ENCODE results near the gene ARHGEF28.

DNA sequence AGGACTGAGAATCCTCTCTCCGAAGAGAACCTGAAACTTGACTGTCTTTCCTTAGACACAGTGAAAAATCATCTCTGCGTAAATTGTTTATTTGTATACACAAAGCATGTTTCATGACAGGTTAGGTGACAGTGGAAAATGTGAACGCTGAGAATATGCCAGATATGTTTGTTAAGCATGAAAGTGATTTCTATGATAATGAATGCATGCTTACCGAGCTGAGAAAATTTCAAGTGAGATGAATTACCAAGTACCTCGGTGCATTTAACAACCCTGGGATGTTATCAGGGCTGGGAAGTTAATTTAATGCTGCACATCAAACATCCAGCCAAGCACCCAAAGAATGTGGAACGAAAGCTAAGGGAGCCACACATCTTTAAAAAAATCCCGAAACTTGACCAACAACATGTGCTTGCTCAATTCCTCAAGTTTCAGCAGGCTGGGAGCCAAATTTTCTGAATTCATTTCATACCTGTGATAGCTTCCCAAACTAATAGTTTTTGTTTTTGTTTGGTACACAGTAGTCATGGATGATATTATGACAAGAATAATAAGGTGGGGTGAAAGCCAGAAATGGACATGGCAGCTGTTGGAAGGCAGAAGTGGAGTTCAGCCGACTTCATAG lies 336.9 kb downstream of the ARHGEF28 start:
- TF ChIP-seq EGR1 (IDR thresholded peaks at IDR 0.05; ENCODE audit: borderline replicate concordance in 1 of 2, low read depth in 2 of 2, low read length in 2 of 2) (no peak), CBFB (IDR thresholded peaks at IDR 0.05; ENCODE audit: low read depth) (no peak), SREBF2 (IDR thresholded peaks at IDR 0.05; ENCODE audit: low read length) (no peak)
- TF ChIP-seq, protein P1, sequence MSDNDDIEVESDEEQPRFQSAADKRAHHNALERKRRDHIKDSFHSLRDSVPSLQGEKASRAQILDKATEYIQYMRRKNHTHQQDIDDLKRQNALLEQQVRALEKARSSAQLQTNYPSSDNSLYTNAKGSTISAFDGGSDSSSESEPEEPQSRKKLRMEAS (IDR thresholded peaks at IDR 0.05; ENCODE audit: low read depth, low read length): no peak
- TF ChIP-seq, protein P2, sequence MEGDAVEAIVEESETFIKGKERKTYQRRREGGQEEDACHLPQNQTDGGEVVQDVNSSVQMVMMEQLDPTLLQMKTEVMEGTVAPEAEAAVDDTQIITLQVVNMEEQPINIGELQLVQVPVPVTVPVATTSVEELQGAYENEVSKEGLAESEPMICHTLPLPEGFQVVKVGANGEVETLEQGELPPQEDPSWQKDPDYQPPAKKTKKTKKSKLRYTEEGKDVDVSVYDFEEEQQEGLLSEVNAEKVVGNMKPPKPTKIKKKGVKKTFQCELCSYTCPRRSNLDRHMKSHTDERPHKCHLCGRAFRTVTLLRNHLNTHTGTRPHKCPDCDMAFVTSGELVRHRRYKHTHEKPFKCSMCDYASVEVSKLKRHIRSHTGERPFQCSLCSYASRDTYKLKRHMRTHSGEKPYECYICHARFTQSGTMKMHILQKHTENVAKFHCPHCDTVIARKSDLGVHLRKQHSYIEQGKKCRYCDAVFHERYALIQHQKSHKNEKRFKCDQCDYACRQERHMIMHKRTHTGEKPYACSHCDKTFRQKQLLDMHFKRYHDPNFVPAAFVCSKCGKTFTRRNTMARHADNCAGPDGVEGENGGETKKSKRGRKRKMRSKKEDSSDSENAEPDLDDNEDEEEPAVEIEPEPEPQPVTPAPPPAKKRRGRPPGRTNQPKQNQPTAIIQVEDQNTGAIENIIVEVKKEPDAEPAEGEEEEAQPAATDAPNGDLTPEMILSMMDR (IDR thresholded peaks at IDR 0.05 in 2 of 3, conservative IDR thresholded peaks at IDR 0.05 in 1 of 3; ENCODE audit: control insufficient read depth in 2 of 3, extremely low read depth in 1 of 3, insufficient read depth in 1 of 3, low read depth in 3 of 3, low read length in 3 of 3): no peak
- TF ChIP-seq, protein P3, sequence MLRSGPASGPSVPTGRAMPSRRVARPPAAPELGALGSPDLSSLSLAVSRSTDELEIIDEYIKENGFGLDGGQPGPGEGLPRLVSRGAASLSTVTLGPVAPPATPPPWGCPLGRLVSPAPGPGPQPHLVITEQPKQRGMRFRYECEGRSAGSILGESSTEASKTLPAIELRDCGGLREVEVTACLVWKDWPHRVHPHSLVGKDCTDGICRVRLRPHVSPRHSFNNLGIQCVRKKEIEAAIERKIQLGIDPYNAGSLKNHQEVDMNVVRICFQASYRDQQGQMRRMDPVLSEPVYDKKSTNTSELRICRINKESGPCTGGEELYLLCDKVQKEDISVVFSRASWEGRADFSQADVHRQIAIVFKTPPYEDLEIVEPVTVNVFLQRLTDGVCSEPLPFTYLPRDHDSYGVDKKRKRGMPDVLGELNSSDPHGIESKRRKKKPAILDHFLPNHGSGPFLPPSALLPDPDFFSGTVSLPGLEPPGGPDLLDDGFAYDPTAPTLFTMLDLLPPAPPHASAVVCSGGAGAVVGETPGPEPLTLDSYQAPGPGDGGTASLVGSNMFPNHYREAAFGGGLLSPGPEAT (IDR thresholded peaks at IDR 0.05; ENCODE audit: low read depth): no peak

Data from GM12878 (cell line).